Esophagus squamous epithelium (tissue), 5 donors: ENCODE results near the gene TMEM235. TPM values are rescaled to one million over a fixed set of nuclear protein-coding genes. Genes with fewer than 3 reads are reported as not detected.
"Not testable (repeated sequence)": the region's sequence is repeated elsewhere in the genome, so short reads cannot be mapped to it uniquely, and the experiment has no call there.

Source experiments
- DNase-seq: peaks from one replicate; lab custom pipeline; 2025; lab: John Stamatoyannopoulos, UW
- H3K27ac ChIP-seq, 4 donors: fragments of 200-600 bp; sonication (generic); one replicate each; pipeline ENCODE4 v1.5.1; 2016 to 2019; ENCODE audit warnings: mild to moderate bottlenecking in 1 of 4
- H3K27me3 ChIP-seq, 4 donors: fragments of 200-600 bp; sonication (generic); 1 replicate in 3 of 4; 2 replicates in 1 of 4; pipeline versions ENCODE4 v1.5.1 to v1.6.0; 2017 to 2021; ENCODE audit warnings: antibody characterized with exemption in 1 of 4
- H3K36me3 ChIP-seq, 3 donors: fragments of 200-600 bp; sonication (generic); one replicate each; pipeline ENCODE4 v1.5.1; 2016 to 2019
- H3K4me1 ChIP-seq, 3 donors: fragments of 200-600 bp; sonication (generic); one replicate each; pipeline ENCODE4 v1.5.1; 2017 to 2019
- H3K4me3 ChIP-seq, 4 donors: fragments of 200-600 bp; sonication (generic); 1 replicate in 3 of 4; 2 replicates in 1 of 4; pipeline ENCODE4 v1.5.1; 2016 to 2019; ENCODE audit warnings: mild to moderate bottlenecking in 2 of 4, moderate library complexity in 1 of 4
- H3K9me3 ChIP-seq, 3 donors: fragments of 200-600 bp; sonication (generic); one replicate each; pipeline ENCODE4 v1.5.1; 2016 to 2019
- CTCF ChIP-seq, 6 experiments: fragments of 450-650 bp in 4 of 6; fragments of 200-600 bp in 2 of 6; sonication (generic) in 2 of 6; IDR thresholded peaks; one replicate each; pipeline ENCODE4 v1.5.1; 2016 to 2019; ENCODE audit warnings: antibody characterized with exemption in 6 of 6, mild to moderate bottlenecking in 4 of 6, moderate library complexity in 4 of 6
- POLR2A ChIP-seq, 4 donors: fragments of 450-650 bp; IDR thresholded peaks; one replicate each; pipeline ENCODE4 v1.6.1; 2017; ENCODE audit warnings: antibody characterized with exemption in 4 of 4, mild to moderate bottlenecking in 4 of 4, moderate library complexity in 3 of 4
- WGBS, 2 donors: methylation state at CpG; one replicate each; pipeline ENCODE4 v1.1.5; 2018; 5-methylcytosine and 5-hydroxymethylcytosine counted together
- intact Hi-C: fragments of 100-400 bp; cut with DNase I; formaldehyde crosslinking; loops from one replicate; pipeline ENCODE4 v1.15.0; 2022
- total RNA-seq, 4 donors: library from RNA; depleted of rRNA; stranded (reverse); fragments of >200 nt; gene quantifications; one replicate each; pipeline ENCODE4 v1.1.0, GENCODE V29; 2016
- donor health status: DM: yes; HTN: yes; CAD: no.

The TMEM235 gene
- total RNA-seq, 4 donors from 2014 or later, result 0.26 TPM; not detected in 3

- no peak for TF ChIP-seq POLR2A (IDR thresholded peaks at IDR 0.05)
- no peak for TF ChIP-seq CTCF (IDR thresholded peaks at IDR 0.05)
- DNase-seq, result no peak
- H3K27me3 ChIP-seq, result peaks cover 0 to 8% (median 0%) of the 10 kb centered on the region in 4 donors
- H3K36me3 ChIP-seq, result no peaks in the 10 kb centered on the region
- peaks cover 17 to 44% (median 17%) of the 10 kb centered on the region in 3 donors for H3K4me1 ChIP-seq
- H3K27ac ChIP-seq, result no peak overlapping the region
- intact Hi-C loops, result loop anchor here (5.0 kb wide), 1 partner anchor 65 kb away; the partner anchor contains the start of genes AFMID and TK1
- 59 to 67% methylated on average over 4 to 8 of the region's 12 CpGs for WGBS, 2 donors
- H3K9me3 ChIP-seq, result no peaks in the 10 kb centered on the region
- H3K4me3 ChIP-seq, result no peak overlapping the region
Observed at GRCh38 chr17:78252111-78252634, 20.7 kb downstream of the TMEM235 start.

- no peaks in the 10 kb centered on the region for H3K9me3 ChIP-seq
- no peak for DNase-seq
- no peak for TF ChIP-seq POLR2A (IDR thresholded peaks at IDR 0.05)
- no peak for TF ChIP-seq CTCF (IDR thresholded peaks at IDR 0.05)
- peaks cover 17 to 52% (median 18%) of the 10 kb centered on the region in 3 donors for H3K4me1 ChIP-seq
- H3K27me3 ChIP-seq, result peaks cover 0 to 14% (median 0%) of the 10 kb centered on the region in 4 donors
- intact Hi-C loops, result loop anchor here (5.0 kb wide), 1 partner anchor 66 kb away; the partner anchor contains the start of genes AFMID and TK1
- no peaks in the 10 kb centered on the region for H3K36me3 ChIP-seq
- 76 to 89% methylated on average over 9 to 13 of the region's 15 CpGs for WGBS, 2 donors
- H3K4me3 ChIP-seq, result no peak overlapping the region
- no peak overlapping the region for H3K27ac ChIP-seq
Observed at GRCh38 chr17:78252701-78253635, 21.5 kb downstream of the TMEM235 start.

- H3K9me3 ChIP-seq, H3K36me3 ChIP-seq, DNase-seq: not testable (repeated sequence)
- 83 to 87% methylated on average over 11 to 12 of the region's 12 CpGs for WGBS, 2 donors
- peak overlapping the region; percentile 62 to 99 (median 91) for H3K4me3 ChIP-seq
- intact Hi-C loops, result loop anchor here (5.0 kb wide), 1 partner anchor 66 kb away; the partner anchor contains the start of genes AFMID and TK1
- peaks cover 0 to 21% (median 0%) of the 10 kb centered on the region in 4 donors for H3K27me3 ChIP-seq
- peaks cover 17 to 58% (median 23%) of the 10 kb centered on the region in 3 donors for H3K4me1 ChIP-seq
- H3K27ac ChIP-seq, result peak overlapping the region in 1 of 4 donors; percentile 93
Observed at GRCh38 chr17:78253636-78253945, 22.2 kb downstream of the TMEM235 start.

GRCh38 chr17:78253946-78254672 lies 22.7 kb downstream of the TMEM235 start:
- Histone ChIP-seq H3K4me1 (peaks cover 17 to 63% (median 23%) of the 10 kb centered on the region in 3 donors), H3K27me3 (peaks cover 0 to 25% (median 0%) of the 10 kb centered on the region in 4 donors), H3K27ac (peak overlapping the region; percentile 80 to 94 (median 94)), H3K9me3 (no peaks in the 10 kb centered on the region), H3K4me3 (peak overlapping the region; percentile 62 to 99 (median 91)), H3K36me3 (no peaks in the 10 kb centered on the region)
- intact Hi-C loops, result loop anchor here (5.0 kb wide), 1 partner anchor 67 kb away; the partner anchor contains the start of genes AFMID and TK1
- 1 to 17% methylated on average over 7 to 16 of the region's 73 CpGs for WGBS, 2 donors
- TF ChIP-seq CTCF (IDR thresholded peaks at IDR 0.05) (peak in 1 of 6 experiments; percentile 20), POLR2A (IDR thresholded peaks at IDR 0.05) (peak in 2 of 4 donors; percentile 14 to 36)
- DNase-seq, result no peak

- no peaks in the 10 kb centered on the region for H3K9me3 ChIP-seq
- WGBS, 2 donors, result 87 to 94% methylated on average over 3 to 11 of the region's 18 CpGs
- H3K4me3 ChIP-seq, result no peak overlapping the region
- no peaks in the 10 kb centered on the region for H3K36me3 ChIP-seq
- peaks cover 0 to 23% (median 0%) of the 10 kb centered on the region in 4 donors for H3K27me3 ChIP-seq
- H3K4me1 ChIP-seq, result peaks cover 17 to 68% (median 23%) of the 10 kb centered on the region in 3 donors
- DNase-seq, result no peak
- H3K27ac ChIP-seq, result no peak overlapping the region
- TF ChIP-seq POLR2A (IDR thresholded peaks at IDR 0.05), result no peak
- TF ChIP-seq CTCF (IDR thresholded peaks at IDR 0.05), result no peak
- intact Hi-C loops, result no loop called here
Observed at GRCh38 chr17:78255029-78255656, 23.7 kb downstream of the TMEM235 start.
